ENCODE results near the gene AGBL4. TPM values are rescaled to one million over a fixed set of nuclear protein-coding genes. Genes with fewer than 3 reads are reported as not detected.

The AGBL4 gene
- total and polyA plus RNA-seq, 2 of the 4 experiments (the other 2 are of a cell fraction) = not detected

GRCh38 chr1:48603222-48603621 lies 1420.5 kb downstream of the AGBL4 start:
- Histone ChIP-seq H3K56ac (ENCODE audit: extremely low read depth, insufficient read depth, low read length) (no peak overlapping the region), H4K8ac (ENCODE audit: low read depth in 2 of 2, low read length in 2 of 2) (no peak overlapping the region), H4K91ac (ENCODE audit: insufficient read depth, low read depth, low read length) (no peak overlapping the region), H3K4me2 (ENCODE audit: low read depth, low read length) (no peak overlapping the region), H3K23ac (ENCODE audit: low read depth, low read length) (no peak overlapping the region), H2BK15ac (ENCODE audit: low read depth, low read length) (no peak overlapping the region), H3K4me1 (ENCODE audit: control insufficient read depth, insufficient read depth, low read length) (no peaks in the 10 kb centered on the region), H4K5ac (ENCODE audit: low read depth, low read length) (no peak overlapping the region), H3K18ac (ENCODE audit: low read depth, low read length) (no peak overlapping the region), H3K4ac (ENCODE audit: low read depth, low read length) (no peak overlapping the region), H3K14ac (replicated peaks; ENCODE audit: low read depth, low read length) (no peak overlapping the region), H3K79me1 (ENCODE audit: low read depth in 1 of 2, low read length in 2 of 2) (no peaks in the 10 kb centered on the region), H3K27ac (ENCODE audit: insufficient read depth, low read length) (no peak overlapping the region), H2AK9ac (replicated peaks; ENCODE audit: low read depth, low read length, poor library complexity) (no peak overlapping the region), H3K4me3 (ENCODE audit: insufficient read depth, low read depth, low read length) (no peak overlapping the region), H4K20me1 (ENCODE audit: insufficient read depth, low read length) (no peaks in the 10 kb centered on the region), H3K27me3 (ENCODE audit: control insufficient read depth, insufficient read depth, low read length) (no peaks in the 10 kb centered on the region), H2AK5ac (ENCODE audit: low read depth, low read length) (no peak overlapping the region), H2BK5ac (ENCODE audit: low read depth, low read length, poor library complexity, severe bottlenecking) (no peak overlapping the region), H3K9me1 (ENCODE audit: insufficient read depth, low read length) (no peaks in the 10 kb centered on the region), H3K9me3 (ENCODE audit: control insufficient read depth, insufficient read depth, low read length) (no peaks in the 10 kb centered on the region), H2BK20ac (ENCODE audit: low read depth, low read length) (no peak overlapping the region), H2AFZ (replicated peaks; ENCODE audit: low read length, poor library complexity) (no peak overlapping the region), H2BK120ac (ENCODE audit: low read depth, low read length) (no peak overlapping the region), H3K9ac (ENCODE audit: low read depth, low read length) (no peak overlapping the region), H3K36me3 (ENCODE audit: control insufficient read depth, insufficient read depth, low read length) (no peaks in the 10 kb centered on the region)
- intact Hi-C loops (cut with micrococcal nuclease) (no loop called here), dilution Hi-C loops (cut with HindIII; ENCODE audit: low sequenced_read_pairs, unreplicated experiment) (no loop called here), in situ Hi-C loops (cut with MboI; ENCODE audit: low sequenced_read_pairs) (no loop called here)
- CTCF ChIA-PET = no interaction called here
- DNase-seq (no peak), ATAC-seq (ENCODE audit: low read depth) (no peak)
- BruUV-seq (replicated peaks) = no TSS peak
- TF ChIP-seq FOS (IDR thresholded peaks at IDR 0.05; ENCODE audit: low read depth, low read length) = no peak
- TF ChIP-seq POLR2A (IDR thresholded peaks at IDR 0.05; ENCODE audit: low read depth, low read length) = no peak
- TF ChIP-seq RFX5 (IDR thresholded peaks at IDR 0.05; ENCODE audit: low read depth, low read length) = no peak
- TF ChIP-seq USF2 (IDR thresholded peaks at IDR 0.05; ENCODE audit: low read depth, low read length) = no peak
- no peak for TF ChIP-seq MXI1 (IDR thresholded peaks at IDR 0.05; ENCODE audit: borderline replicate concordance, low read depth, low read length)
- no peak for TF ChIP-seq MAFK (IDR thresholded peaks at IDR 0.05; ENCODE audit: low read depth, low read length)
- TF ChIP-seq CEBPB (IDR thresholded peaks at IDR 0.05; ENCODE audit: low read depth, low read length) = no peak
- no peak for TF ChIP-seq RCOR1 (IDR thresholded peaks at IDR 0.05; ENCODE audit: insufficient replicate concordance, low read length)
- TF ChIP-seq NFE2L2 (IDR thresholded peaks at IDR 0.05; ENCODE audit: low read depth, low read length) = no peak
- TF ChIP-seq MAZ (IDR thresholded peaks at IDR 0.05; ENCODE audit: borderline replicate concordance, low read depth, low read length) = no peak
- no peak for TF ChIP-seq CTCF (conservative IDR thresholded peaks at IDR 0.05; ENCODE audit: low read depth, low read length)
- TF ChIP-seq SMC3 (IDR thresholded peaks at IDR 0.05; ENCODE audit: low read depth, low read length) = no peak
- no peak for TF ChIP-seq BHLHE40 (IDR thresholded peaks at IDR 0.05; ENCODE audit: low read depth, low read length)
- no peak for TF ChIP-seq CHD1 (IDR thresholded peaks at IDR 0.05; ENCODE audit: low read depth, low read length)
- 50% methylated on average over 1 of the region's 6 CpGs; no CpG with 5 or more reads in 1 of the 2 experiments for WGBS, 2 experiments (ENCODE audit: extremely low coverage in 2 of 2, insufficient read length in 1 of 2)
- POLR2A ChIA-PET (ENCODE audit: unreplicated experiment) = no interaction called here
